Glutamatergic neuron (in vitro differentiated cells): ENCODE results near the gene OR56A5. TPM values are rescaled to one million over a fixed set of nuclear protein-coding genes. Genes with fewer than 3 reads are reported as not detected.
A peak's percentile ranks its signal among the peaks of the same experiment; 100 is the strongest.

Experiments
- DNase-seq: peaks from one replicate; pipeline ENCODE4 v3.0.0; 2022
- H3K27ac Mint-ChIP-seq: one replicate; pipeline ENCODE4 v1.8.0; 2020; ENCODE audit warnings: mild to moderate bottlenecking, mixed read lengths, inconsistent platforms; ENCODE audit not compliant: unreplicated experiment
- H3K27me3 Mint-ChIP-seq: one replicate; pipeline ENCODE4 v1.8.0; 2020; ENCODE audit warnings: mild to moderate bottlenecking, moderate library complexity, mixed read lengths, inconsistent platforms; ENCODE audit not compliant: unreplicated experiment
- H3K36me3 Mint-ChIP-seq: one replicate; pipeline ENCODE4 v1.8.0; 2020; ENCODE audit warnings: mild to moderate bottlenecking, mixed read lengths, inconsistent platforms; ENCODE audit not compliant: unreplicated experiment
- H3K4me1 Mint-ChIP-seq: one replicate; pipeline ENCODE4 v1.8.0; 2020; ENCODE audit warnings: mild to moderate bottlenecking, low read depth, mixed read lengths, inconsistent platforms; ENCODE audit not compliant: unreplicated experiment
- H3K4me3 Mint-ChIP-seq: one replicate; pipeline ENCODE4 v1.8.0; 2020; ENCODE audit warnings: mild to moderate bottlenecking, mixed read lengths, inconsistent platforms; ENCODE audit not compliant: unreplicated experiment
- H3K9me3 Mint-ChIP-seq: one replicate; pipeline ENCODE4 v1.8.0; 2020; ENCODE audit warnings: mild to moderate bottlenecking, moderate library complexity, mixed read lengths, inconsistent platforms; ENCODE audit not compliant: unreplicated experiment
- total RNA-seq: library from RNA; stranded (reverse); fragmentation: NEBNext Ultra II Directional; extraction: Animal tissue kit (Norgen Biotek cat#: 25700); gene quantifications from one replicate; pipeline ENCODE4 v1.2.1, GENCODE V29; 2021; ENCODE audit not compliant: unreplicated experiment
- TF ChIP-seq, protein P1 (sequence below): fragments of 200-600 bp; sonication (generic); IDR thresholded peaks from one replicate; pipeline ENCODE4 v1.5.0; 2021; ENCODE audit not compliant: partially characterized antibody, unreplicated experiment

The OR56A5 gene
- total RNA-seq, 1 donor from 2014 or later: not detected

- no peak overlapping the region for H3K4me3 Mint-ChIP-seq
- no peaks in the 10 kb centered on the region for H3K4me1 Mint-ChIP-seq
- no peak for DNase-seq
- TF ChIP-seq, protein P1, sequence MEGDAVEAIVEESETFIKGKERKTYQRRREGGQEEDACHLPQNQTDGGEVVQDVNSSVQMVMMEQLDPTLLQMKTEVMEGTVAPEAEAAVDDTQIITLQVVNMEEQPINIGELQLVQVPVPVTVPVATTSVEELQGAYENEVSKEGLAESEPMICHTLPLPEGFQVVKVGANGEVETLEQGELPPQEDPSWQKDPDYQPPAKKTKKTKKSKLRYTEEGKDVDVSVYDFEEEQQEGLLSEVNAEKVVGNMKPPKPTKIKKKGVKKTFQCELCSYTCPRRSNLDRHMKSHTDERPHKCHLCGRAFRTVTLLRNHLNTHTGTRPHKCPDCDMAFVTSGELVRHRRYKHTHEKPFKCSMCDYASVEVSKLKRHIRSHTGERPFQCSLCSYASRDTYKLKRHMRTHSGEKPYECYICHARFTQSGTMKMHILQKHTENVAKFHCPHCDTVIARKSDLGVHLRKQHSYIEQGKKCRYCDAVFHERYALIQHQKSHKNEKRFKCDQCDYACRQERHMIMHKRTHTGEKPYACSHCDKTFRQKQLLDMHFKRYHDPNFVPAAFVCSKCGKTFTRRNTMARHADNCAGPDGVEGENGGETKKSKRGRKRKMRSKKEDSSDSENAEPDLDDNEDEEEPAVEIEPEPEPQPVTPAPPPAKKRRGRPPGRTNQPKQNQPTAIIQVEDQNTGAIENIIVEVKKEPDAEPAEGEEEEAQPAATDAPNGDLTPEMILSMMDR: no peak
- no peak overlapping the region for H3K27ac Mint-ChIP-seq
- H3K9me3 Mint-ChIP-seq: no peaks in the 10 kb centered on the region
- peaks cover 1% of the 10 kb centered on the region for H3K27me3 Mint-ChIP-seq
- no peaks in the 10 kb centered on the region for H3K36me3 Mint-ChIP-seq
Observed at GRCh38 chr11:6002202-6002699, 34.0 kb upstream of the OR56A5 start.

DNA sequence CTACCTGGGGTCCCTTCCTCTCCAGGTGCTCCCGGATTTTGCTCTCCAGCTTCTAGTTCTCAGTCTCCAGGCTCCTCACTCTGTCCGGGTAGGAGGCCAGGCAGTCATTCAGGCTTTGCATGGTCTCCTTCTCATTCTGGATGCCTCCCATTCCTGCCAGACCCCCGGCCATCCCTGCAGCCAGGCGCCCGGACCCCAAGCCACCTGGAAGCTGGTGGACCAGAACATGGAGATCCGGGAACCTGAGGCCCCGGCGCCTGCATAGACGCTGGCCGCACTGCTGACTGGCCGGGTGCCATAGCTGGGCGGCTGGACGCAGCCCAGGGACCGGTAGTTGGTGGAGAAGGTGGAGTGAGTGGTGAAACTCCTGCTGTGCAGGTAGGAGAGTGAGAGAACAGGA is 26.5 kb upstream of the OR56A5 start:
- H3K4me1 Mint-ChIP-seq: peaks cover 3% of the 10 kb centered on the region
- H3K27ac Mint-ChIP-seq: no peak overlapping the region
- peaks cover 4% of the 10 kb centered on the region for H3K27me3 Mint-ChIP-seq
- no peak for DNase-seq
- H3K9me3 Mint-ChIP-seq: no peaks in the 10 kb centered on the region
- H3K4me3 Mint-ChIP-seq: no peak overlapping the region
- H3K36me3 Mint-ChIP-seq: peaks cover 5% of the 10 kb centered on the region
- TF ChIP-seq, protein P1: no peak

DNA sequence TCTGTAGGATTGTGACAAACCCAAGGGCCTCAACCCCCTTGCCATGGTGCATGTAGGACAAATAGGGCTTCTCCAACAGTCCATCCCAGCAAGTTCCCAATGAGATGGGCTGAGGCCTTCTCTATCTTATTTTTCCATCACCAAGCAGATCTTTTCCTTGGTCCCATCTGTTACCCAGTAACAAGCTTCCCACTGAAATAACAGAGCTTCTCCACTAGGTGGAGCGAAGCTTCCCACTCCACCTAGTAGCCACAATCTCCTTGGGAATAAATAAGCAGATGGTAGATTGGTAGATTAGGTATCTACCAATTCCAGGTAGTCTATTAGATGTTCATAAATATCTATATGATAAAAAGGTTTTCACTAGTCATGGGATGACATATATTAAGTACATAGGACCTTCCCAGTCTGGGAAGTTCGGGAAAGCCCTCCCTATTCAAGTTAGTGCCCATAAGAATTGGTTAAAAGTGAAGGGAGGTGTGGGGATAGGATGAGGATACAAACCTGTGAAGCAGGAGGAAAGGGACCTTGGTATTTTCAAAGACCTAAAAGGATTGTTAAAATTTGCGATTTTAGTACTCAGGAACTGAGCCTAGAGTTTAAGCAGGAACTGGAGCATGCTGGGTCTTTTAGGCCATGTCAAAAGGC is 24.4 kb upstream of the OR56A5 start:
- H3K36me3 Mint-ChIP-seq: peaks cover 5% of the 10 kb centered on the region
- peaks cover 3% of the 10 kb centered on the region for H3K4me1 Mint-ChIP-seq
- DNase-seq: no peak
- TF ChIP-seq, protein P1: peak; percentile 77
- peaks cover 3% of the 10 kb centered on the region for H3K27me3 Mint-ChIP-seq
- H3K4me3 Mint-ChIP-seq: no peak overlapping the region
- no peak overlapping the region for H3K27ac Mint-ChIP-seq
- no peaks in the 10 kb centered on the region for H3K9me3 Mint-ChIP-seq

GRCh38 chr11:5992150-5992549 is 23.9 kb upstream of the OR56A5 start:
- H3K4me3 Mint-ChIP-seq: no peak overlapping the region
- peaks cover 3% of the 10 kb centered on the region for H3K27me3 Mint-ChIP-seq
- H3K27ac Mint-ChIP-seq: no peak overlapping the region
- no peak for DNase-seq
- H3K9me3 Mint-ChIP-seq: no peaks in the 10 kb centered on the region
- H3K36me3 Mint-ChIP-seq: peaks cover 5% of the 10 kb centered on the region
- peaks cover 3% of the 10 kb centered on the region for H3K4me1 Mint-ChIP-seq
- TF ChIP-seq, protein P1: no peak

- no peak overlapping the region for H3K4me3 Mint-ChIP-seq
- peaks cover 5% of the 10 kb centered on the region for H3K36me3 Mint-ChIP-seq
- H3K9me3 Mint-ChIP-seq: no peaks in the 10 kb centered on the region
- H3K27me3 Mint-ChIP-seq: peaks cover 2% of the 10 kb centered on the region
- TF ChIP-seq, protein P1: no peak
- no peak for DNase-seq
- peaks cover 3% of the 10 kb centered on the region for H3K4me1 Mint-ChIP-seq
- no peak overlapping the region for H3K27ac Mint-ChIP-seq
Observed at GRCh38 chr11:5989203-5989602, 20.9 kb upstream of the OR56A5 start.
